ENCODE measurements around the gene TMEM14C.

TMEM14C gene

DNA sequence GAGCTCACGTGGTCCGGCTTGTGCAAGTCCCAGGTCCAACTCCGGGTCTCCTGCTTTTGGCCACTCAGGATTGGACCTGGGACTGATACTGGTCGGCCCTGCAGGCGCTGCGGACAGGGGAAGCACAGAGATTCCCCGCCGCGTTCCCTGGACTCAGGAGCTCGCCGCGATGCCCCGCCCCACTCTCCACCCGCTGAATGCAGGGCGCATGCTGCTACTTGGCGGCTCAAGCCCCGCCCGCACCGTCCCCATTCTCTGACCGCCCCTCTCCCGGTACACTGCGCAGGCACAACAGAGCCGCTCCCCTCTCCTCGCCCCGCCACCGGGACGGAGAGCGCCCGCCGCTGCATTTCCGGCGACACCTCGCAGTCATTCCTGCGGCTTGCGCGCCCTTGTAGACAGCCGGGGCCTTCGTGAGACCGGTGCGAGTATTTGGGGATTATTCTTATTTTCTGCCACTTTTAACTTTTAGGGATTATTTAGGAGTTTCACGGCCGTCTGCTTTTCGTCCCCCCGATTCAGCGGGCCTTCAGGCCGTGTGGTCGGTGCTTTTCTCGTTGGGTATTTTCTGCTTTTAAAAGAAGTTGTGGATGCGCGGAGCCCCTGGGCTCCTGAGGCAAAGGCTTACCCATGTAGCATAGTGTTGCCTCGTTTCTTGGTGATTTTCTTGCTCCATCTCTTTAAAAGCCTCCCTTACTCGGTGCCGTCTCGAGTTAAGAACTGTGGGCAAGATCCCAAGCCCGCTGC lies at the start of gene TMEM14C:
Gene TMEM14C (plus strand): TSS at position 251 of the 747 bp plus-strand sequence. CDS start 1,544 bp downstream, outside the sequence.
- DNase-seq, result peak; percentile 96 to 97 (median 97)

DNA sequence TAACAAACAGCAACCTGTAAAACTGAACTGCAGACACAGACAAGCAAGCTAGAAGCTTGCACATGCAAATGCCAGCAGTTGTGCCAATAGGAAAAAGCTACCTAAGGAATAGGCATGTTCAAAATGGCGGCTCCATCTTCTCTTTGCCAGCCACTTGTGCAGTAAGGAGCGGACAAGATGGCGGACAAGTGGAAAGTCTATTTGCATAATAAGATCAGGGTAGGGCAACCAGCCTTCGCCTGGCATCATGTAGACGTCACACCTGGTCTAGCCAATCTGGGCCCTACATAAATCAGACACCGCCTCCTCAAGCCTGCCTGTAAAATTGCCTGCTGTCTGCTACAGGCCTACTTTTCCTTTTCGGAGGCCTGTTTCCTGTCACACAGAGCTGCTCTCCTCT lies 46.5 kb upstream of the TMEM14C start:
- DNase-seq, result no peak

DNA sequence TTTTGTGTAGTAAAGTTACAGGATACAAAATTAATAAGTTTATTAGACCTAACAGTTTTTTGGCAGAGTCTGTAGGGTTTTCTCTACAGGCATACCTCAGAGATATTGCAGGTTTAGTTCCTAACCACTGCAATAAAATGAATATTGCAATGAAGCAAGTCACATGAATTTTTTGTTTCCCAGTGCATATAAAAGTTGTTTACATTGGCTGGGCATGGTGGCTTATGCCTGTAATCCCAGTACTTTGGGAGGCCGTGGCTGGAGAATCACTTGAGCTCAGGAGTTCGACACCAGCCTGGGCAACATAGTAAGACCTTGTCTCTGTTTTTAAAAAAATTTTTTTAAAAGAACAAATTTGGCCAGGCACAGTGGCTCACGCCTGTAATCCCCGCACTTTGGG lies 44.4 kb upstream of the TMEM14C start:
- DNase-seq, result no peak

DNA sequence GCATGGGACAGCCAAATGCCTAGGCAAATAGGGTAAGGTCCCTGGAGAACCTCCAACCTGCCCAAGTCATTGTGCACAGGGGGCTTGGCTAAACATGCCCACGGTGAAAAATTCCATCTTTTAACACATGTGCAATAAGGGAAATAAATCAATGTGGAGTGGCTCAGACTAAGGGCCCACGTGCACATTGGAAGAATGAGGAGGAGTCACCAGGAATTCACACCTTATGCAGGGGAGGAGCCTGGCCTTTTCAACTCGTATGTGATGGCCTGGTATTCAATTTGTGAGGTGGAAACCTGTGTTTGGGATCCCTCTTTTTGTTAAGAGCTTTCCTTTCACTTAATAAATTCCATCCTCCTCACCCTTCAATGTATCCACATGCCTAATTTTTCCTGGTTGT lies 41.1 kb upstream of the TMEM14C start:
- DNase-seq, result no peak

DNA sequence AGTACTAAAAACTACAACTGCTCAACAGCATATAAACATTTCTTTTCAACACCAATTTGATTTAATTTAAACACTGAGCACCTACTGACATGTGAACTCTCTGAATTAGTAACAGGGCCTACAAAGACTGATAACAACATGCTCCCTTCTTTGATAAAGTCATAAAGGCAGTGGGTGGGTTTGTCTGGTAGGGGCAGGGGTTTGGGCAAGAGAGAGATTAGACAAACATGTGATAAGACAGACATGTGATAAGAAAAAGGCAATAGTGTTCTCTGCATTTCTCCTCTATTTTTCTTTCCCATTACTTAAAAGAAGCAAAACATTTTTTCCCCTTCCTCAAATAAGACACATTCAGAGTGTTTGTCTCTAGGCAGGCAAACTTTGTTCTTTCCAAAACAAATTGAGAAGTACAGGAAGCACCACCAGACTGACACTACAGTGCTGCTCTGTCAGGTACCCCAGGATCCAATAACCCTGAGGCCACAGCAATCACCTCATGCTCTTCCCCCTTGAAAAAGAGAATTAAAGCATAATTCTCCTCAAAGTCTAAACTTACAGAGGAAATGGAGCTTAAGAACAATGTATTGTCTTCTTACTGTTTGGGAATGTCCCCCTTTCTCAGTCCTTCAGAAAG lies 40.4 kb upstream of the TMEM14C start:
- DNase-seq, result no peak

DNA sequence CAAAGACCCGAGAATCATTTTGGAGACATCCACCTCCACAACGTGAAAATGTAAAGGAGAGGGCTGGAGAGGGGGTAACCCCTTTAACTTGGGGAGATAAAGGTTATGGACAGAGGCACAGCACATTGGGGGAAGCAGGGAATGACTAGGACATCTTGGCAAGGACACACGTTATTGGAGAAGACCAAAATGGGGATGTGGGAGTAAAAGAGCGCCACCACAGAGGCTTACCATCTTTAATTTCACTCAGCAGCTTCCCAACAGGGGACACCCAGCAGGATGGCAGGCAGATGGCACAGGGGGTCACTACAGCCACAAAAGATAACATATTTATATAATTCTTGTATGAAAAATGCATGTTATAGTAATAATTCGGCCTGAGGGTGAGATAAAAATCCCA lies 38.3 kb upstream of the TMEM14C start:
- DNase-seq, result no peak

DNA sequence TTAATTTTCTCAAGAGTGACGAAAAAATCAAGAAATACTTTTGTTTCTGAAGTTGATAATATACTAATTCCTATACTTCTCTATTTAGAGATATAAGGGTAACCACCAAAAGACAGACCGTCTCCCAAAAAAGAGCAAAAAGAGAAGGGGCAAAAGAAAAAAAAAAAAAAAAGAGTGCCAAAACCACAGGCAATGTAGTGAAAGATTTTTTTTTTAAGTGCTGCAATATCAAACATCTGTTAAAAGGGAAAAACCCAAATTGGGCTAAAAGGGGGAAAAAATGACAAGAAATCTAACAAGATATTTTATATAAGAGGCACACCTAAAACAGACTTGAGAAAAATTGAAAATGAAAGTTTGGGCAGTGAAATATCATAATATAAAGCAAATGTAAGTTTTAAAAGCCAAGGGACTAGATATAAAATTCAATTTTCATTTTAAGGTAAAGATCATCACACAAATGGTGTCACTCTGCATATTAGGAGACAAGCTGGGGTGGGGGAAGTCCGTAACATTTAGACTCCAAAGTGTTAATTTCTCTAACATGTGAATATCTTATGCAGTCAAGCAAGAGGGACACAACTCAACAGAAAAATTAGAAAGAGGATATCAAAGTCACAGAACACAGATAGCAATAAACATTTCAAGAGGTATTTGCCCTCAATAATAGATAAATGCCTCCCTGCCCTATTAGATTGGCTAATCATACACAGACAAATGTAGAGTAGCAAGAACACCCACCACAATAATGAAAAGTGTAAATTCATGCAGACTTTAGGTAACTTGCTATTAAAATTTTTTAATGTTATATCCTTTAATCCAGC lies 37.6 kb upstream of the TMEM14C start:
- DNase-seq, result no peak

DNA sequence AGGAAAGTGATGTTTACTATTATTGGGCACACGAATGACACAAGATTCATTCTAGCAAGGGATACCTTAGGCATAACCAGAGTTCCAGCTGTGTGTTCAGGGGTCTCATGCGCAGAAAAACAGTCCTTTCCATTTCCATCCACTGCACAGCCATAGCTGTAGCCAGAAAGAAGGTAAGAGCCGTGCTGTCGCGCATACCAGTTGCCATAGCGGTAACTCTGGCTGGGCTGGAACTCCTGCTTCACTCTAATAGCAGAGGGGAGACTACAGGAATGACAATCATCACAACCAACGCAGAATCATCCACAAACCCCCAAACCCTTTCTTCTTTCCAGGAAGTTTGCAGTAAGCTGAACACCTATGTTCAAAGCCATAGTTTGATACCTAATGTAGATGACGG lies 36.0 kb upstream of the TMEM14C start:
- peak in 1 of 3 experiments; percentile 18 for DNase-seq

DNA sequence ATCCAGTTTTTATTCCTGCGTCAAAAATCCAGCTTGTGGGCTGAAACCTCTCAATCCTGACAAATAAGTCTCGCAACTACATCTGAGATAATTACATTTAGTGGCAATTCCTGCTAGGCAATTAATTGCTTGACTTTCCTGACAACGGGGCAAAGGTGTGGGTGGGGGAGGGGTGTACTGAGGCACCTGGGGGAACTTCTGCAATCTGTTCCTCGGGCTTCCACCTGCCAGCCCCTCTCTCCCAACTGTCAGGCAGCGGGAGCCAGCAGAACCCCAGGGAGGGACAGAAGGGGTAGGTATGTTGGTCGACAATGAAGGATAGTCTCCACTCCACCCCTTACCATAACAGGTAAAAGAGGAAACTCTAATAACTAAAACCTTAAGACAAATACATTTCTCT lies 35.3 kb upstream of the TMEM14C start:
- DNase-seq, result peak in 2 of 3 experiments; percentile 65 to 85

DNA sequence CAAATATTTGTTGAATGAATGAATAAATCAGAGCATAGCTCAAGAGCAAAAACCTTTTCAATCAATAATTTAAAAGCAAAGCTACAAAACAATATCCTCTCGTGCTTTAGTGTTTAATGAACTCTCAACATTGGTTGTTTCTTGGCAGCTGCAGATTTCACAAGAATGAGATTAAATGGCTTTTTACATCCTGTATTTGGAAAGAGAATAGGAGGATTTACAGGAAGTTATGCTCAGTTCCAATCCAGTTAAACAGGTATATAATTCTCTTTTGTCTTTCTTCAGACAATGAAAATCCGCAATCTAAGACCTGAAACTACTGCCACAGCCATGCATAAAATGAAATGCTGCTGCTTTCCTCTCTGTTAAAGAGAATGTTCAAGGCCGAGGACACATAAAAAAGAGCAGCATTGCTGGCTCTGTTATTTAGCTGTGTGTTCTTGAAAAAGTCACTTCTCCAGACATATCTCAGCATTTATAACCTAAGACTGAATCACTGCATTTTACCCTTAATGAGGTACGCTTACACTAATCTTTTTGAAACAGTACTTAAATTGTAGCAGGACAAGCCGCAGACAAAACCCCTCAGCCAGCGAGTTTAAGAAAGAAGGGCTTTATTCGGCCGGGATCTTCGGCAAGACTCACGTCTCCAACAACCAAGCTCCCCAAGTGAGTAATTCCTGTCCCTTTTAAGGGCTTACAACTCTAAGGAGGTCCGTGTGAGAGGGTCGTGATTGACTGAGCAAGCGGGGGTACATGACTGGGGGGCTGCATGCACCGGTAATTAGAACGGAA lies 32.0 kb upstream of the TMEM14C start:
- DNase-seq, result peak; percentile 32 to 65 (median 41)

DNA sequence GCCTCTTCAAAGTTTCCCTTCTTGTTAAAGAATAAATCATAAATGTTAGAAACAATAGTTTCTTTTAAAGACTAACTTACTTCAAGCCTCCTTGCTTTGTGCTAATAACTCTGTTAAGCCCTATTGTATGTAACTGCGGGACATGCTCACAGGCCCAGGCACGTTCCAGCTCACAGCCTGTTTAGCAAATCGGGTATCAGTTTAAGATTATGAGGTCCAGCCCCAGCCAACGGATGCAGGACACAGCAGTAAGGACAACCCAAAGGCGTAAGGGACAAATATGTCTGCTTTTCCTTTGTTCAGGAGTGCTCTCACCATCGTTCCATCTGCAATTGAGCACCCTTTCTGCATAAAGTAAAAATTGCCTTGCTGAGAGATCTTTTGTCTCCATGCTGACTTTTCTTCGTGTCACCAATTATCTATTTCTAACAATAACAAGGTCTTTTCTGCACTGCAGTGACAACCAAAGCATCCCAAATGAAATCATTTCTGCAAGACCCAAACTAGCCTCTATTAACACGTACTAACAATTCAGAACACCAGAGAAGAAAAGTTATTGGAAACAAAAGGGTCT lies 29.8 kb upstream of the TMEM14C start:
- DNase-seq, result no peak

DNA sequence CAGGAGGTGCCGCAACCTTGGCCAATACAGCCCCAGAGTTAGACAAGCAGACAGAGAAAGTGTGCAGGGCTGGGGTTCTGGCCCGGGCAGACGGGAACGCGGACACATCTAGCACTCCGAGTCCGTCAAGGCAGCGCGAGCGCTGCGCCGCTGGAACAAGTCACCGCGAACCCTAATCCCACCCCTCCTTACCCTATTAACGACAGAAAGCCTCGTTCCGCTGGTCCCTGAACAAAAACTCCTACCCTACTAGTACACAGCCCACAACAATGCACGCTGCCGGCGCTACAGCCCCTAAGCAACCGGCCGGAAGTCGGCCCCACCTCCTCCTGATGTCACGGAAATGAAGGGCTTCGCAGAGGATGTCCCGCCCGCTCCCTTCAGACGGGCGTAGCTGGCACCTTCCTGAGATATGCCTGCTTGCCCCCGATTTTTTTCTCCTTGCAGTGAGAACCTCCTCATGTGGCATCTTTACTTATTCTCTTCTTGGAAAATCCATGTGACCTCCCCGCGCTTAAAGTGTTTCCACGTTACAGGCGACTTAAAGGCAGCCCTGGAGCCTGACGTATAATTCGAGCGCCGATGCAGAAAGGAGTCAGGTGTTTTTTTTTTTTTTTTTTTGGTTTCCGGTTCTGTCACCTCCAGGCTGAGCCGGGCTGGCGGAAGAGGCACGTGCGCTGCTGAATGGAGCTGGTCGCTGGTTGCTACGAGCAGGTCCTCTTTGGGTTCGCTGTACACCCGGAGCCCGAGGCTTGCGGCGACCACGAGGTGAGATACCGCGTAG lies 28.4 kb upstream of the TMEM14C start, which contains the start of the genes C6orf52 and PAK1IP1:
Gene C6orf52 (minus strand): TSS at position 315 of the 784 bp plus-strand sequence. CDS start 7,066 bp downstream, outside the sequence.
Gene PAK1IP1 (plus strand): TSS at position 671 of the 784 bp plus-strand sequence. CDS start 14 bp downstream, at position 685.
- peak; percentile 97 to 99 (median 98) for DNase-seq

DNA sequence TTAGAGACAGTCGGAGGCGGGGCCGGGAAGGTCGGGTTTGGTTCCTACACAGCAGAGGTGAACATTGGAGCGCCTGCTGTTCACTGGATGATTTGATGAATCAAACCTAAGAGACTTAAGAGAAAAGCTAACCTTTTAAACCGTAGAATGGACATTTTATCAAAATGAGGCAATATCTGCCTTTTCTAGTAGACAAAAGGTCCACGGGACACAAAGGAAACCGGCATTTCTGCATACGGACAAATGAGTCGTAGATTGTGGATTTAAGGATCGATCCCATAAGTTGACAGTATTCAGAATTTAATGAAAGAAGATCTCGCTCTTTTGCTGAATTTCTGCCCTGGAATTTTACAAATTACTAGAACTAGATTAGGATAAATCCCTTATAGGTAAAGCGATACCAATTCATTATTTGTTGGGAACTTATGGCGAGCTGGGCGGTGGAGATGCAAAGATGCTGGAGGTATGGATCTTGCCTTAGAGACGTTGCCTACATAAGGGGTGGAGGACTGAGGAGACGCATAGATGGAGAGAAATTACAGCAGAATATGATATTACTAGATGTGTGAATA lies 27.7 kb upstream of the TMEM14C start:
- no peak for DNase-seq

DNA sequence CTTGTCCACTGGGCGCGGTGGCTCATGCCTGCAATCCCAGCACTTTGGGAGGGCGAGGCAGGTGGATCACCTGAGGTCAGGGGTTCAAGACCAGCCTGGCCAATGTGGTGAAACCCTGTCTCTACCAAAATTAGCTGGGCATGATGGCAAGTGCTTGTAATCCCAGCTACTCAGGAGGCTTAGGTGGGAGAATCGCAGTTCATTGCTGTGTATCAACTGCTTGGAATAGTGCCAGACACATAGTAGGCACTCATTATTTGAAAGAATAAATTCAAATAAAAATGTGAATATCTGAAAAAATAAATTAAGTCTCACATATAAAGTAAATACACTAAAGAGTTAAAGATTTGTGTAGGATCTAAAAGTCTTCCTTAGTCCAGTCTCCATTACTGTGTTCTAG lies 26.2 kb upstream of the TMEM14C start:
- no peak for DNase-seq

DNA sequence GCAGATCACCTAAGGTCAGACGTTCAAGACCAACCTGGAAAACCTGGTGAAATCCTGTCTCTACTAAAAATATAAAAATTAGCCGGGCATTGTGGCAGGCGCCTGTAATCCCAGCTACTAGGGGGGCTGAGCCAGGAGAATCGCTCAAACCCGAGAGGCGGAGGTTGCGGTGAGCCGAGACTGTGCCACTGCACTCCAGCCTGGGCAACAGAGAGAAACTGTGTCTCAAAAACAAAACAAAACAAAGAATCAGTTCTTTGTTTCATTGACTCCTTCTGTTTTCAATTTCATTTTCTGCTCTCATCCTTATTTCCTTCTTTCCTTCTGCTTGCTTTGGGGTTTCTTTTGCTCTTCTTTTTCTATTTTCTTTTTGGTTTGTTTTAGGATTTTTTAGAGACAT lies 8.9 kb upstream of the TMEM14C start:
- DNase-seq, result no peak

DNA sequence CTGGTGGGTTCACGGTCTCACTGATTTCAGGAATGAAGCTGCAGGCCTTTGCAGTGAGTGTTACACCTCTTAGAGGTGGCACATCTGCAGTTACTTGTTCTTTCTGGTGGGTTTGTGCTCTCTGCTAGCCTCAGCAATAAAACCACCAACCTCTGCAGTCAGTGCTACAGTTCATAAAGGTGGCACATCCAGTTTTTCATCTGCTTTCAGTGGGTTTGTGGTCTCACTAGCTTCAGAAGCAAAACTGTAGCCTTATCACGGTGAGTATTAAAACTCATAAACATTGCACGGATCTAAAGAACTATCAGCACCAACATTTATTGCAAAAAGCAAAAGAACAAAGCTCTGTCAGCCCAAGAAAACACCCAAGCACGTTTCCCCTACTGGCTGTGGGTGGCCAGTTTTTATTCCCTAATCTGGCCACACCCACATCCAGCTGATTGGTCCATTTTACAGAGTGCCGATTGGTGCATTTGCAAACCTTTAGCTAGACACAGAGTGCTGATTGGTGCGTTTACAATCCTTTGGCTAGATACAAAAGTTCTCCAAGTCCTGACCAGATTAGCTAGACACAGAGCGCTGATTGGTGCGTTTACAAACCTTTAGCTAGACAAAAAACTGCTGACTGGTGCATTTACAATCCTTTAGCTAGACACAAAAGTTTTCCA lies 3.4 kb upstream of the TMEM14C start:
- DNase-seq, result peak in 1 of 3 experiments; percentile 17

DNA sequence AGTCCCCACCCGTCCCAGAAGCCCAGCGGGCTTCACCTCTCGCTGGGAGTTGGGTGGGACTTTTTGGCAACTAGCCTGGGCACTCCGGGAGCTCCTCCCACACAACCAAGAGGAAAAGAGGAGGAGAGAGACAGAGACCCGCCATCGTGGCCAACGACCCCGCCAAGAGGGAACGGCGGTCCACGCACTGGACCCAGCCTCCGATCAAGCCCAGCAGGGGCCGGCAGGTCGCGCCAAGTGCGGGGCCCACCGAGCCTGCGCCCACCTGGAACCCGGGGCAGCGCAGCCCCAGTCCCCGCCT lies 3.0 kb upstream of the TMEM14C start:
- peak in 1 of 3 experiments; percentile 29 for DNase-seq

DNA sequence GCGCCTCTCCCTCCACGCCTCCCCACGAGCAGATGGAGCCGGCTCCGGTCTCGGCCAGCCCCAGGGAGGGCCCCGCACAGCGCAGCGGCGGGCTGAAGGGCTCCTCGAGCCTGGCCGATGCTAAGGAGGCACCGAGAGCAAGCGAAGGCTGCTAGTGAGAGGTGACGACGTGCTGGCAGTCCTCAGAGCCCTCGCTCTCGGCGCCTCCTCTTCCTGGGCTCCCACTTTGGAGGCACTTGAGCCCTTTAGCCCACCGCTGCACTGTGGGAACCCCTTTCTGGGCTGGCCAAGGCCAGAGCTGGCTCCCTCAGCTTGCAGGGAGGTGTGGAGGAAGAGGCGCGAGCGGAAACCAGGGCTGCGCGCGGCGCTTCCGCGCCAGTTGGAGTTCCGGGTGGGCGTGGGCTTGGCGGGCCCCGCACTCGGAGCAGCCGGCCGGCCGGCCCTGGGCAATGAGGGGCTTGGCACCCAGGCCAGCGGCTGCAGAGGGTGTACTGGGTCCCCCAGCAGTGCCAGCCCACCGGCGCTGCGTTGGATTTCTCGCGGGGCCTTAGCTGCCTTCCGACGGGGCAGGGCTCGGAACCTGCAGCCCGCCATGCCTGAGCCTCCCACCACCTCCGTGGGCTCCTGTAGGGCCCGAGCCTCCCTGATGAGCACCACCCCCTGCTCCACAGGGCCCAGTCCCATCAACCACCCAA lies 2.5 kb upstream of the TMEM14C start:
- peak; percentile 41 to 47 (median 42) for DNase-seq

DNA sequence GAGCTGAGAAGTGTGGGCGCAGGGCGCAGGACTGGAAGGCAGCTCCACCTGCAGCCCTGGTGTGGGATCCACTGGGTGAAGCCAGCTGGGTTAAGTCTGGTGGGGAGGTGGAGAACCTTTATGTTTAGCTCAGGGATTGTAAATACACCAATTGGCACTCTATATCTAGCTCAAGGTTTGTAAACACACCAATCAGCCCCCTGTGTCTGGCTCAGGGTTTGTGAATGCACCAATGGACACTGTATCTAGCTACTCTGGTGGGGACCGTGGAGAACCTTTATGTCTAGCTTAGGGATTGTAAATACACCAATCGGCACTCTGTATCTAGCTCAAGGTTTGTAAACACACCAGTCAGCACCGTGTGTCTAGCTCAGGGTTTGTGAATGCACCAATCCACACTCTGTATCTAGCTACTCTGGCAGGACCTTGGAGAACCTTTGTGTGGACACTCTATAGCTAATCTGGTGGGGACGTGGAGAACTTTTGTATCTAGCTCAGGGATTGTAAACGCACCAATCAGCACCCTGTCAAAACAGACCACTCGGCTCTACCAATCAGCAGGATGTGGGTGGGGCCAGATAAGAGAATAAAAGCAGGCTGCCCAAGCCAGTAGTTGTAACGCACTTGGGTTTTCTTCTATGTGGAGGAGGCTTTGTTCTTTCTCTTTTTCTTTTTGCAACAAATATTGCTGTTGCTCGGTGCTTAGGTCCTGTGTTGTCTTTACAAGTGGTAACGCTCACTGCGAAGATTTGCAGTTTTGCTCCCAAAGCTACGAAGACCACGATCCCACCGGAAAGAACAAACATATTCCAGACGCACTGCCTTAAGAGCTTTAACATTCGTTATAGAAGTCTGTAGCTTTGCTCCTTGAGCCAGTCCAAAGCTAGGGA lies 1.7 kb upstream of the TMEM14C start:
- DNase-seq, result peak in 1 of 3 experiments; percentile 34

Measured in NCI-H1417 (cell line).